ENCODE data around the gene RUVBL2.

The RUVBL2 gene

DNA sequence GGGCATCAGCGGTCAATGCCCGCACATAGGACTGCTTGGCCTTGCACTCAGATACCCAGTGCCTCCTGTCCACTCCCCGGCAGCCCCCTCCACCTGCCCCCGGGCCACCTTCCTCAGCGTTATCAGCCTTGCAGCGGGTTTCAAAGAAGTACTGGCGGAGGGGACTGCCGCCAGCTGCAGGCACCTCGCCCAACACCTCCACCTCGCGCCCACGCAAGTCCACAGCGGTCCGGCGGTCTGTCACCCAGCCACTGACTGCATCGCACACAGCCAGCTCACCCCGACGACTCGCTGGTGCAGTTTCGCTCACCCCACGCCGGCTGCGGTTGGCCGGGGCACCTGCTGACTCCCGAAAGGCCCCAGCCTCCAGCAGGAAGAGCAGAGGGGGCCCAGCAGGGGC lies 67.8 kb downstream of the RUVBL2 start:
- TF ChIP-seq, protein P1, sequence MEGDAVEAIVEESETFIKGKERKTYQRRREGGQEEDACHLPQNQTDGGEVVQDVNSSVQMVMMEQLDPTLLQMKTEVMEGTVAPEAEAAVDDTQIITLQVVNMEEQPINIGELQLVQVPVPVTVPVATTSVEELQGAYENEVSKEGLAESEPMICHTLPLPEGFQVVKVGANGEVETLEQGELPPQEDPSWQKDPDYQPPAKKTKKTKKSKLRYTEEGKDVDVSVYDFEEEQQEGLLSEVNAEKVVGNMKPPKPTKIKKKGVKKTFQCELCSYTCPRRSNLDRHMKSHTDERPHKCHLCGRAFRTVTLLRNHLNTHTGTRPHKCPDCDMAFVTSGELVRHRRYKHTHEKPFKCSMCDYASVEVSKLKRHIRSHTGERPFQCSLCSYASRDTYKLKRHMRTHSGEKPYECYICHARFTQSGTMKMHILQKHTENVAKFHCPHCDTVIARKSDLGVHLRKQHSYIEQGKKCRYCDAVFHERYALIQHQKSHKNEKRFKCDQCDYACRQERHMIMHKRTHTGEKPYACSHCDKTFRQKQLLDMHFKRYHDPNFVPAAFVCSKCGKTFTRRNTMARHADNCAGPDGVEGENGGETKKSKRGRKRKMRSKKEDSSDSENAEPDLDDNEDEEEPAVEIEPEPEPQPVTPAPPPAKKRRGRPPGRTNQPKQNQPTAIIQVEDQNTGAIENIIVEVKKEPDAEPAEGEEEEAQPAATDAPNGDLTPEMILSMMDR (IDR thresholded peaks at IDR 0.05), result no peak

DNA sequence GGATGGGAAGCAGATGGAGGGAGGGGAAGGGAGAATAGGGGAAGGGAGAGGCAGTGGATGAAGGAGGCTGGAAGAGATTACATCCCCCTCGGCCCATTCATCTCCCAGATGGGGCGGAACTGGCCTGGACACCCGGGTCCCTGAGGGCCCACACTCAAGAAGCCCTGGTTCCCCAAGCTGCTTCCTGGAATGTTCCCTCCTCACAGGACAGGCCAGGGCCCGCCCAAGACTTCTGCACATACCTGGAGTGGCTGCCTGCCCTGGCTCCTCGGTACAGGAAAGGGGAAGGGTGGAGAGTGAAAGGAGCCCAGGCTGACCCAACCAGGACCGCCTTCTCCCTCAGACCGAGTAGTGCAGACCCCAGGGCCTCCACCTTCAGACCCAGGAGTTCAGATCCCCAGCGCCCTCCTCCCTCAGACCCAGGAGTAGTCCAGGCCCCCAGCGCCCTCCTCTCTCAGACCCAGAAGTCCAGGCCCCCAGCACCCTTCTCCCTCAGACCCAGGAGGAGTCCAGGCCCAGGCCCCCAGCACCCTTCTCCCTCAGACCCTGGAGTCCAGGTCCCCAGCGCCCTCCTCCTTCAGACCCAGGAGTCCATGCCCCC lies 70.4 kb downstream of the RUVBL2 start:
- Mint-ChIP-seq H3K36me3 (ENCODE audit: low read depth) (peaks cover 2% of the 10 kb centered on the region), H3K9me3 (peaks cover 7% of the 10 kb centered on the region), H3K4me1 (peaks cover 66% of the 10 kb centered on the region), H3K27ac (no peak overlapping the region), H3K4me3 (peak overlapping the region; percentile 67), H3K27me3 (ENCODE audit: low read depth, poor library complexity) (peaks cover 32% of the 10 kb centered on the region)
- TF ChIP-seq, protein P1 (IDR thresholded peaks at IDR 0.05), result no peak
- DNase-seq, result no peak

More for the DNA sequence above, 67.8 kb downstream of the RUVBL2 start:
- Mint-ChIP-seq H3K4me1 (peaks cover 66% of the 10 kb centered on the region), H3K27ac (no peak overlapping the region), H3K4me3 (no peak overlapping the region), H3K27me3 (ENCODE audit: low read depth, poor library complexity) (peaks cover 42% of the 10 kb centered on the region), H3K9me3 (no peaks in the 10 kb centered on the region), H3K36me3 (ENCODE audit: low read depth) (no peaks in the 10 kb centered on the region)
- DNase-seq, result no peak

DNA sequence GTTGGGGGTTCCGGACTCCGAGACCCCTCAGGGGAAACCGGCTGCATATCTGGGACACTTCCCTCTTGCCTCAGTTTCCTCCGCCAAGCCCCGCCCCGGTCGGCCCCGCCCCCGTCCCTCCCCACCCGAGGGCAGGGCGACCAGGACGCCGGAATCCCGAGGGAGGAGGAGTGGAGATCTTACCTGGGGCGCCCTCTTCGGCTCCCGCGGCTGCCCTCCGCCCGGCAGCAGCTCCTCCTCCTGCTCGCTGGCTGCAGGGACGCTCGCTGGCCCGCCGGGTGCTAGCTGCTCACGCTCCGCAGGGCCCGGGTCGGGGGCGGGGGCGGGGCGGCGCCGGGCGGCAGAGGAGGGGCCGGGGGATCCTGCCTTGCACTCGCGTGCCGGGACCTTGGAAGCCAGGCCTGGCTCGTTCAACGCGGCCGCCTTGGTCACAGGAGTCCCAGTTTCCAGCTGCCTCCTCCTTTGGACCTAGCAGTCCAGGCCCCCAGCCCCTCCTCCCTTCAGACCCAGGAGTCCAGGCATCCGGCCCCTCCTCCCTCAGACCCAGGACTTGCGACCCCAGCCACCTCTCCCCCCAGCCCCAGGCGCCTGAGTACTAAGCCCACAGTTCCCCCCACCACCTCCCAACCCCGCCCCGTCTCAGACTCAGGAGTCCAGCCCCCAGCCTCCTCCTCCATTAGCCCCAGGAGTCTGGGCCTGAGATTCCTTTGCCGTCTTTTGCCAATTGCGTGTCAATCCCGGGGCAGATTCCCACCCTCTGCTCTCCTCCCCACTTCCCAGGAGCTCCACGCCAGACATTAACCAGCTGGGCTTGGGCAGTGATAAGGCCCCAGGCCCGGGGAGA lies 71.3 kb downstream of the RUVBL2 start, which contains the start of gene NTF4:
TSS of gene NTF4 (minus strand) at position 51 of the 844 bp plus-strand sequence. CDS start 2,821 bp downstream, outside the sequence.
- TF ChIP-seq, protein P1 (IDR thresholded peaks at IDR 0.05), result no peak
- Mint-ChIP-seq H3K27me3 (ENCODE audit: low read depth, poor library complexity) (peaks cover 36% of the 10 kb centered on the region), H3K4me1 (peaks cover 68% of the 10 kb centered on the region), H3K9me3 (peaks cover 14% of the 10 kb centered on the region), H3K36me3 (ENCODE audit: low read depth) (peaks cover 9% of the 10 kb centered on the region), H3K27ac (peak within 1 kb of the TSS; percentile 5), H3K4me3 (peak within 1 kb of the TSS; percentile 72)
- peak; percentile 87 for DNase-seq

Measured in nephron progenitor cell (in vitro differentiated cells).